ENCODE results near the gene PRKN.

GRCh38 chr6:162538643-162539064 lies 188.9 kb downstream of the PRKN start:
- TF ChIP-seq, protein P1, sequence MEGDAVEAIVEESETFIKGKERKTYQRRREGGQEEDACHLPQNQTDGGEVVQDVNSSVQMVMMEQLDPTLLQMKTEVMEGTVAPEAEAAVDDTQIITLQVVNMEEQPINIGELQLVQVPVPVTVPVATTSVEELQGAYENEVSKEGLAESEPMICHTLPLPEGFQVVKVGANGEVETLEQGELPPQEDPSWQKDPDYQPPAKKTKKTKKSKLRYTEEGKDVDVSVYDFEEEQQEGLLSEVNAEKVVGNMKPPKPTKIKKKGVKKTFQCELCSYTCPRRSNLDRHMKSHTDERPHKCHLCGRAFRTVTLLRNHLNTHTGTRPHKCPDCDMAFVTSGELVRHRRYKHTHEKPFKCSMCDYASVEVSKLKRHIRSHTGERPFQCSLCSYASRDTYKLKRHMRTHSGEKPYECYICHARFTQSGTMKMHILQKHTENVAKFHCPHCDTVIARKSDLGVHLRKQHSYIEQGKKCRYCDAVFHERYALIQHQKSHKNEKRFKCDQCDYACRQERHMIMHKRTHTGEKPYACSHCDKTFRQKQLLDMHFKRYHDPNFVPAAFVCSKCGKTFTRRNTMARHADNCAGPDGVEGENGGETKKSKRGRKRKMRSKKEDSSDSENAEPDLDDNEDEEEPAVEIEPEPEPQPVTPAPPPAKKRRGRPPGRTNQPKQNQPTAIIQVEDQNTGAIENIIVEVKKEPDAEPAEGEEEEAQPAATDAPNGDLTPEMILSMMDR (IDR thresholded peaks at IDR 0.05), result no peak
- TF ChIP-seq, protein P2, sequence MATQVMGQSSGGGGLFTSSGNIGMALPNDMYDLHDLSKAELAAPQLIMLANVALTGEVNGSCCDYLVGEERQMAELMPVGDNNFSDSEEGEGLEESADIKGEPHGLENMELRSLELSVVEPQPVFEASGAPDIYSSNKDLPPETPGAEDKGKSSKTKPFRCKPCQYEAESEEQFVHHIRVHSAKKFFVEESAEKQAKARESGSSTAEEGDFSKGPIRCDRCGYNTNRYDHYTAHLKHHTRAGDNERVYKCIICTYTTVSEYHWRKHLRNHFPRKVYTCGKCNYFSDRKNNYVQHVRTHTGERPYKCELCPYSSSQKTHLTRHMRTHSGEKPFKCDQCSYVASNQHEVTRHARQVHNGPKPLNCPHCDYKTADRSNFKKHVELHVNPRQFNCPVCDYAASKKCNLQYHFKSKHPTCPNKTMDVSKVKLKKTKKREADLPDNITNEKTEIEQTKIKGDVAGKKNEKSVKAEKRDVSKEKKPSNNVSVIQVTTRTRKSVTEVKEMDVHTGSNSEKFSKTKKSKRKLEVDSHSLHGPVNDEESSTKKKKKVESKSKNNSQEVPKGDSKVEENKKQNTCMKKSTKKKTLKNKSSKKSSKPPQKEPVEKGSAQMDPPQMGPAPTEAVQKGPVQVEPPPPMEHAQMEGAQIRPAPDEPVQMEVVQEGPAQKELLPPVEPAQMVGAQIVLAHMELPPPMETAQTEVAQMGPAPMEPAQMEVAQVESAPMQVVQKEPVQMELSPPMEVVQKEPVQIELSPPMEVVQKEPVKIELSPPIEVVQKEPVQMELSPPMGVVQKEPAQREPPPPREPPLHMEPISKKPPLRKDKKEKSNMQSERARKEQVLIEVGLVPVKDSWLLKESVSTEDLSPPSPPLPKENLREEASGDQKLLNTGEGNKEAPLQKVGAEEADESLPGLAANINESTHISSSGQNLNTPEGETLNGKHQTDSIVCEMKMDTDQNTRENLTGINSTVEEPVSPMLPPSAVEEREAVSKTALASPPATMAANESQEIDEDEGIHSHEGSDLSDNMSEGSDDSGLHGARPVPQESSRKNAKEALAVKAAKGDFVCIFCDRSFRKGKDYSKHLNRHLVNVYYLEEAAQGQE (IDR thresholded peaks at IDR 0.05; ENCODE audit: insufficient read depth in 1 of 2, low read depth in 2 of 2, low read length in 1 of 2), result no peak
